ENCODE measurements around the gene CCL15. TPM values are rescaled to one million over a fixed set of nuclear protein-coding genes. Genes with fewer than 3 reads are reported as not detected.

The CCL15 gene, protein sequence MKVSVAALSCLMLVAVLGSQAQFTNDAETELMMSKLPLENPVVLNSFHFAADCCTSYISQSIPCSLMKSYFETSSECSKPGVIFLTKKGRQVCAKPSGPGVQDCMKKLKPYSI
- not detected for total RNA-seq

DNA sequence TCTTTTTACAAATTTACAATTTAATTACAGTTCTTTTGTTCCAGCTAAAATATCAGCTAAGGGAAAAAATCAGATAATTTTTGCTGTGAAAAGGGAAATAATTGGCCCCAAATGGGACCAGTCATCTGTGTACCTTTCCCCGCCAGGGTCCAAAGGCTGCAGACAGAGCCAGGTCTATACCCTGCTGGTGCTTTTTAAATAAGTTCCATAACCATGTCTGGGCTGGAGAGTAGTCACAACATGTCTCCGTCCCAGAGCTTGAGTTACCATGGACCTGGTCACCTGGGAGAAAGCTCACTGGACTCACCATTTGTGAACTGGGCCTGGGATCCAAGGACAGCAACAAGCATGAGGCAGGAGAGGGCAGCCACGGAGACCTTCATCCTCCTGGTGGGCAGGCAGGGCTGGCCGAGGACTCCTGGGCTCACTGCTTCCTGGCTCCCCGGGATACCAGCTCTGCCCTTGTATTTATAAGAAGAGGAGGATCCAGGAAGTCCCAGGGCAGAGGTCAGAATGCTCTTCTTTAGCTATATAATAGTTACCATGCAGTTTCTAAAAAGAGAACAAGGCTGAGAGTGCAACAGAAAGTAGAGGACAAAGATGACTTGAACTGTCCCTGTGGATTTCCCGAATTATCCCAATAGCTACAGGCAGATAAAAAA lies at the start of gene CCL15:
Gene CCL15 (minus strand): TSS at position 444 of the 662 bp plus-strand sequence. CDS start 61 bp downstream, at position 383.
- TF ChIP-seq, protein P1, sequence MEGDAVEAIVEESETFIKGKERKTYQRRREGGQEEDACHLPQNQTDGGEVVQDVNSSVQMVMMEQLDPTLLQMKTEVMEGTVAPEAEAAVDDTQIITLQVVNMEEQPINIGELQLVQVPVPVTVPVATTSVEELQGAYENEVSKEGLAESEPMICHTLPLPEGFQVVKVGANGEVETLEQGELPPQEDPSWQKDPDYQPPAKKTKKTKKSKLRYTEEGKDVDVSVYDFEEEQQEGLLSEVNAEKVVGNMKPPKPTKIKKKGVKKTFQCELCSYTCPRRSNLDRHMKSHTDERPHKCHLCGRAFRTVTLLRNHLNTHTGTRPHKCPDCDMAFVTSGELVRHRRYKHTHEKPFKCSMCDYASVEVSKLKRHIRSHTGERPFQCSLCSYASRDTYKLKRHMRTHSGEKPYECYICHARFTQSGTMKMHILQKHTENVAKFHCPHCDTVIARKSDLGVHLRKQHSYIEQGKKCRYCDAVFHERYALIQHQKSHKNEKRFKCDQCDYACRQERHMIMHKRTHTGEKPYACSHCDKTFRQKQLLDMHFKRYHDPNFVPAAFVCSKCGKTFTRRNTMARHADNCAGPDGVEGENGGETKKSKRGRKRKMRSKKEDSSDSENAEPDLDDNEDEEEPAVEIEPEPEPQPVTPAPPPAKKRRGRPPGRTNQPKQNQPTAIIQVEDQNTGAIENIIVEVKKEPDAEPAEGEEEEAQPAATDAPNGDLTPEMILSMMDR (IDR thresholded peaks at IDR 0.05; ENCODE audit: low read depth) = no peak

DNA sequence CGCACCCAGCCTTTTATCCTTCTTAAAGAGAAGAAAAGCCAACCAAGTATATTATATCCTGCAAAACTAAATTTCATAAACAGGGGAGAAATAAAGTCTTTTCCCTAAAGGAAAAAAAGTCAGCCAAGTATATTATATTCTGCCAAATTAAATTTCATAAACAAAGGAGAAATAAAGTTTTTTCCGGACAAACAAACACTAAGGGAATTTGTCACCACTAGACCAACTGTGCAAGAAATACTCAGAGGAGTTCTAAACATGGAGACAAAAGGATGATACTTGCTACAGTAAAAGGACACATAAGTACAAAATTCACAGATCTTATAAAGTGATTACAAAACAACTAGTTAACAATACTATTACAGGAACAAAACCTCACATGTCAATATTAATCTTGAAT lies 48.3 kb upstream of the CCL15 start:
- TF ChIP-seq, protein P1 (IDR thresholded peaks at IDR 0.05; ENCODE audit: low read depth) = no peak

DNA sequence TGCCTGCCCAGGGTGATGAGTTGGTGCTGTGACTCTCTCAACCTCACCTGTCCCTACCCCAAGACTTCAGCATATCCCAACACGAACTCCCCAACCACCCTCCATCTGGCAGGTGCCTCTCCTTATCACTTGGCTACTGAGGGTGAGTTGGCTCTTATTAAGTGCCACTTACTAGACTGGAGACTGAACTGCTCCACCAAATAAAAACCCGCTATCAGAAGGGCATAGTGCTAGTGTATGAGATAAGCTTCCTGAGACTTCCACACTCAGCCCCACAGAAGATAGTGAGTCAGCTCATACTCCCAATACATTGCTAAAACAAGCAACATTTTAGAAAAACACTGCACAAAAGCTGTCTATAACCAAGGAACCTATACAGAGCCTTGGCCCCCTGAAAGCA lies 46.7 kb upstream of the CCL15 start:
- TF ChIP-seq, protein P1 (IDR thresholded peaks at IDR 0.05; ENCODE audit: low read depth) = no peak

DNA sequence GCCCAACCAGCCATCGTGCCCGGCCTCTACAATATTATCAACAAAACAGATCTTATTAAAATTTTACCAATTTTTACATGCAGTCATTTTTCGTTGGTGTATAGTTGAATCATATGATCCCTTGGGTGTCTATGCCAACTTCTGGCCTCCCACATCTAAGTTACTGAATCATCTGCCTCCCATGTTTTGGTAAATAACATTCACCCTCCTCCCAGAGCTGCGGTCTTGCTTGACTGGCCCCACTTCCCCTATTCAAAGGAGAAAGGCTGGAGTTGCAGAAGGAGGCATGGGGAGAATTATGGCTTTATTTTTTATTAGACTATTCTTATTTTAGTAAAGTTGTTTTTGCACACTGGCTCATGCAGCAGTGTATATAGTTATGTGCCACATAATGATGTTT lies 34.9 kb upstream of the CCL15 start:
- TF ChIP-seq, protein P1 (IDR thresholded peaks at IDR 0.05; ENCODE audit: low read depth) = no peak

DNA sequence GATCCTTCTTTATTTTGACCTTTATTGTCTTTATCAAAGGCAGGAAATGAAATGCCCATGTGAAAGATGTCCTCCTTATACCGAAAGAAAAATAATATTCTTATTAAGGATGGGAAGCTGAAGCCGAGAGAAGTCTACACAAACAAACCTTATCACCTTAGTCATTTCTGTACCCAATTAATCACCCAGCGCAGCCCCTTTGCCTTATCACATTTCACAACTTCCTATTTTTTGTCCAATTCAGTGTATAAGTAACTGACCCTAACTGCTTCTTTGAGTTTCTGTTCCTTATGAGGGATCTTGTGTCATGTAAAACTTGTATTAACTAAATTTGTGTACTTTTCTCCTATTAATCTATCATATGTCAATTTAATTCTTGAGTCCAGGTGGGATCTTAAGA lies 32.8 kb upstream of the CCL15 start:
- TF ChIP-seq, protein P1 (IDR thresholded peaks at IDR 0.05; ENCODE audit: low read depth) = no peak

DNA sequence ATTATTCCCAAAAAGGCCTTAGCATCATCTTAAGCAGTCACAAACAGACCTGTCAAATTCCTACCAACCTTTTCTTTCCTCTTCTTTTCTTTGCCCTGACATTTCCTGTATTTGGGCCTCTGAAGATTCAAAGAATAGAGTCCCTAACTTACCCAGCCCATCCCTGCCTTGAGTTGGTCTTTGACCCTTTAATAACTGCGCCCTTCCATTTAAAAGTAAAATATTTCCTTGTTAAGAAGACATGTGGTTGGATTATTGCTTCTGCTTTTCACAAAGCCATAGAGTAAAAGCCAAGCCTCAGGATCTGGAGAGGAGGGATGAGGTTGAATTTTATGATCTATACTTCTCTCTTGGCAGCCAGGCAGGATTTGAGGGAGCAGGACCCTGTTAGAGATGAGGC lies 29.6 kb upstream of the CCL15 start:
- TF ChIP-seq, protein P1 (IDR thresholded peaks at IDR 0.05; ENCODE audit: low read depth) = no peak

DNA sequence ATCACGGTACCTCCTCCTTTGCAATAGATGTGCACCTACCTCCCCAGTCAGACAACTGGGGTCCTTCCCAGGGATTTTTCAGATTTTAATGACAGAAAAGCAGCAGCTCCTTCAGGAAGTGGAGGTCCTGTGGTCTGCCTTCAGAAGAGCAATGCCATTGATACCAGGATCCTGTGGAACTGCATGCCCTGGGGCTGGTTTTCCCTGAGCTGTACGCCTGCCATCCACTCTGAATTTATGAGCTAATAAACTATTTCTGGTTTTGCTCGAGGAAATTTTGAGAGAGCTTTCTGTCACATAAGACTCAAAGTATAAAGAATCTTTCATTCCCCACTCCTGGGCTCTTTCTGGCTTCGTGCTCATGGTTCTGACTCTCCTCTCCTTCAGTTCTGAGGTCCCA lies 26.4 kb upstream of the CCL15 start:
- TF ChIP-seq, protein P1 (IDR thresholded peaks at IDR 0.05; ENCODE audit: low read depth) = no peak
